ENCODE results near the gene AMER3. TPM values are rescaled to one million over a fixed set of nuclear protein-coding genes. Genes with fewer than 3 reads are reported as not detected.

The AMER3 gene
- polyA plus RNA-seq, 4 donors, result 0.03 to 0.07 (median 0.03) TPM

- DNase-seq (ENCODE audit: low read depth in 4 of 4, low spot score in 2 of 4), result no peak
Observed at GRCh38 chr2:130814931-130815680, 59.8 kb downstream of the AMER3 start.

Other genes starting within 250 kb of the AMER3 start
- under 1 TPM; 0.08 to 0.17 (median 0.12) TPM for gene POTEI, start 246.2 kb upstream of the AMER3 start, polyA plus RNA-seq (ENCODE audit: insufficient read length in 4 of 4)
- gene CFC1B, start 234.3 kb upstream of the AMER3 start, polyA plus RNA-seq (ENCODE audit: insufficient read length in 4 of 4), result not detected
- not detected for gene CFC1, start 156.0 kb upstream of the AMER3 start, polyA plus RNA-seq (ENCODE audit: insufficient read length in 4 of 4)
- under 1 TPM in 2 of 4 donors, not detected in 2; 0.06 to 0.08 TPM for gene POTEJ, start 144.1 kb upstream of the AMER3 start, polyA plus RNA-seq (ENCODE audit: insufficient read length in 4 of 4)
- not detected for gene GPR148, start 26.5 kb upstream of the AMER3 start, polyA plus RNA-seq (ENCODE audit: insufficient read length in 4 of 4)
- gene ARHGEF4, start 81.4 kb downstream of the AMER3 start, polyA plus RNA-seq (ENCODE audit: insufficient read length in 4 of 4), result 1 to 10 TPM; 5.6 to 9.0 (median 7.9) TPM

All from left renal cortex interstitium (tissue), 4 donors.